Epidermal melanocyte (primary cell): Measurements from ENCODE around the gene CETP.
A peak's percentile ranks its signal among the peaks of the same experiment; 100 is the strongest.

Experiments
- DNase-seq: peaks from one replicate; pipeline ENCODE4 v3.0.0; 2011; ENCODE audit warnings: low spot score; ENCODE audit not compliant: insufficient read length

The CETP gene

GRCh38 chr16:56961851-56962281, at the start of gene CETP:
Gene CETP (plus strand): TSS chr16:56961950. CDS start chr16:56961980, 30 bp downstream.
- DNase-seq = no peak

- no peak for DNase-seq
These were observed 48.7 kb upstream of the CETP start for GRCh38 chr16:56912746-56913708.

DNA sequence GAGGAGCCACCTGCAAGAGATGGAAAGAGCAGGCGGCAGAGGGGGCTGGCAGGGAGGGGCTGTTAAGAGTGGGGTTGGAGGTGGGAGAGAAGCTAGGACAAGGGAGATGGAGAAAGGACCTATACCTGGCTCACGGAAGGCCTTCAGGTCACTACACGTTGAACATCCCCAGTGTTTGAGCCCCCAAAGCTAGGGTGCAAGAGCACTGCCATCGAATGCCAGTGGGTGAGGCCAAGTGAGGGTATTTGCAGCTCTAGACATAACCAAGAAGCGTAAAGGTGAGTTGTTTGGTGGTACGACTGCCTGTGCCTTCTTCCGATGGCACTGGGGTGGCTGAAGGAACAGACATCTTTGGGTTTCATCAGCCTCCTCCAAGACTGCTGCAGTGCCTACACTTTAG, 46.9 kb upstream of the CETP start:
- no peak for DNase-seq

DNA sequence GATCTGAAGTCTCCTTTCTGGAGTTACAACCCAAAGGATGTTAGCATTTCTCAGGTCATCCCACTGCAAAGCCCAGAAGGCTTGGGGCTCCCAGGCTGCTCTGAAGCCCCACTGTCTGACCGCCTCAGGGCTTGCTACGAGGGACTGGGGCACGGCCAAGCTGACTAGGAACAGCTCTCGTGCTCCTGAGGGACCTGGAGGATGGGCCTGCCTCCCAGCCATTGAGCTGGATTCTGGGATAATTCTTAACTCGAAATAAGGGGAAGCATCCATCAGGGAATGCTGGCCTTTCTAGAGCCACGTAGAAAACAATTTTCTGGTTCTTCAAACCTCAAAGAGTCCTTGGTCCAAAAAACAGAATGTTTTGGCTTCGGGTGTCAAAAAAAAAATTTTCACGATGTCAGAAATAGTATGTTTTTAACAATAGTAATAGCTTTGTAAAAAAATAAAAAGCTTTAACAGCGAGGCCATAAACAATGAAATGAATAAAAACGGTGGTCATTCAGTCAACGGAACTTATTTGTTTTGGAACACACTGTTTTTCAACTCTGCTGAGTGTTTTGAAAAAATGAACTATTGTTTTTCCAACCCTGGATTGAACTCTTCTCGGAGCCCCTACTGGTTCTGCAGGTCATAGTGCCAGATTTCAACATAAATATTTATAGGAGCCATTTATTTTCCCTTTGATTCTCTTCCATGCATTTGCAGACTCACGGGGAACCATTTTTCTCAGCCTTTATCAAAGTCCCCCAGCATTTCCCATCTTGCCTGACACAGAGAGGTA, 46.2 kb upstream of the CETP start:
- DNase-seq = no peak

GRCh38 chr16:56916571-56917403, 45.0 kb upstream of the CETP start:
- DNase-seq = no peak

- no peak for DNase-seq
These were observed 43.2 kb upstream of the CETP start for GRCh38 chr16:56918467-56919012.

- DNase-seq = no peak
These were observed 42.5 kb upstream of the CETP start for GRCh38 chr16:56919099-56919800.

GRCh38 chr16:56921571-56921970, 40.2 kb upstream of the CETP start:
- DNase-seq = no peak

- no peak for DNase-seq
These were observed 38.2 kb upstream of the CETP start for GRCh38 chr16:56923481-56924091.

- no peak for DNase-seq
These were observed 34.3 kb upstream of the CETP start for GRCh38 chr16:56927471-56927870.

DNA sequence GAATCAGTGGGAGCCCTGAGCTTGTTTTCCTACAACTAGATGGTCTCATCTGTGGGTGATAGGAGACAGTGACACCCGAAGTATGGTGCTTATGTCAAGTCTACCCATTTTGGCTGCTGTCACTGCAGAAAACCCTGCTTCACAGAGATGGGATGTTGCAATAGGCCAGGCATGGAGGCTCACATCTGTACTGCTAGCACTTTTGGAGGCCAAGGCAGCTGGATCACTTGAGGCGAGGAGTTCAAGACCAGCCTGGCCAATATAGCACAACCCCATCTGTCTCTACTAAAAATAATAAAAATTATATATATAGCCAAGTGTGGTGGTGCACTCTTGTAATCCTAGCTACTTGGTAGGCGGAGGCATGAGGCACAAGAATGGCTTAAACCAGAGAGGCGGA, 32.1 kb upstream of the CETP start:
- no peak for DNase-seq

- no peak for DNase-seq
These were observed 31.1 kb upstream of the CETP start for GRCh38 chr16:56930486-56931270.

- no peak for DNase-seq
These were observed 30.4 kb upstream of the CETP start for GRCh38 chr16:56931271-56931891.

DNA sequence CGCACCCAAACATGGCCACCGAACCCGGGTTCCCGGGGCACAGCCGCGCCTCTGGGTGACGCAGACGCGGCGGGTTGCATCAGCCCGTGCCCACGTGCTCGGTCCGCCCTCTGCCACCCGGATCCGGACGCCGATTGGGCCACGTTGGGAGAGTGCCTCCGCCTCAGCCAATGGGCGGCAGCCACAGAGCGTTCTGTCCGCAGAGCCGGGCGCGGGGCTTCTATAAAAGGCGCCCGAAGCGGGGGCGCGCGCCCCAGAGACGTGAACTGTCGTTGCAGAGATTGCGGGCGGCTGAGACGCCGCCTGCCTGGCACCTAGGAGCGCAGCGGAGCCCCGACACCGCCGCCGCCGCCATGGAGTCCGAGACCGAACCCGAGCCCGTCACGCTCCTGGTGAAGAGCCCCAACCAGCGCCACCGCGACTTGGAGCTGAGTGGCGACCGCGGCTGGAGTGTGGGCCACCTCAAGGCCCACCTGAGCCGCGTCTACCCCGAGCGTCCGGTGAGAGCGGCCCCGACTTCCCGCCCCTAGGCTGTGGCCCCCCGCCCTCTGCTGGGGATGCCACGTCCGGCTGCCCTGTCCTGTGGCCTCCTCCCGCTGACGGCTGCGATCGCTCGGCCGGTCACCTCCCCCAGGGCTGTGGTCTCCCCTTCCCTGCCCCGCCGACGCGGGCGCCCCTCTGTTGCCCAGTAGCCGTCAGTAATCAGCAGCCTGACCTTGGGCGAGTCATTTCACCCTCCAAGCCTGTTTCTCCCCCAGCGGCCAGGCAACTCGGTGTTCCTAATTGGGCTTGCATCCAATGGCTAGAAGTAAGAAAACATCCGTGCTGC, 29.6 kb upstream of the CETP start, which contains the start of gene HERPUD1:
TSS of gene HERPUD1 (plus strand) at position 251 of the 829 bp plus-strand sequence. CDS start at position 354, 103 bp downstream.
- peak; percentile 97 for DNase-seq

DNA sequence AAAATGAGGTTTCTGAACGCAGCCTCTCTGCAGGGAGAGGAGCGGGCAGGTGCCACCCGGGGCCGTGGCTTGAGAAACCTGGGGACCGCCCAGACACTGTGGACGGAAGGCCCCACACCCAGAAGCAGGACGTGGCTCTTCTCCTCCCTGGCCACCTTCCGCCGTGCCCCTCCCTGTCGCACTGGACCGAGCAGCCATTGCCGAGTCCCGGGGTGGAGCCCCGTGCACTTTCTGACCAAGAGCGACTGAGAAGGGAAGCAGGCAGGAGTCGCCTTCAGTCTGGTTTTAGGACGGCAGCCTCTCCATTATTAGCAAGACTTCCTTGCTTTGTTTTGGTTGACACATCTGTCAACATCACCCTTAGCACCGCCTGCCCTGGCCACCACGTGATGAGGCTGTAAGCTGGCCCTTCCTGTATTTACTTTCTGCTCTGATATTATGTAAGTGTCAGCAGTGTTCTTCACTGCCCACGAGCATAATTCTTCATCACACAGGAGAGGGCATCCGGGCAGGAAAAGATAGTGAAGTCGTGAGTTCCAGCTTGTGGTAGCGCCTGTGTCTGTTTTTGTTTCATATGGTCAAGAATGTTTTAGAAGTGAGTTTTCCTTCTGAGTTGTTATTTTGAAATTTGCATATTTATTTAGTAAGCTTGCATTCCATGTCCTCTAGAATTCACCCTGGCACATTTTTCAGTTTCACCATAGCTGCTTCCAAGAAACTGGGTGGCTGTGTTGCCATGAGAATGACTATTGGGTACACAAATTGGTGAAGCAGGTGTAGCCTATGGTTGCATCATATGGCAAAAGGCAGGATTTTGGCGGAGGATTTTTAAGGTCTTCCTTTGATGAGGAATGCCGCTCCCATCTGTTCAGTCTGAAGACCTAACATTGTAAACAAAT, 28.8 kb upstream of the CETP start:
- DNase-seq = peak; percentile 62

DNA sequence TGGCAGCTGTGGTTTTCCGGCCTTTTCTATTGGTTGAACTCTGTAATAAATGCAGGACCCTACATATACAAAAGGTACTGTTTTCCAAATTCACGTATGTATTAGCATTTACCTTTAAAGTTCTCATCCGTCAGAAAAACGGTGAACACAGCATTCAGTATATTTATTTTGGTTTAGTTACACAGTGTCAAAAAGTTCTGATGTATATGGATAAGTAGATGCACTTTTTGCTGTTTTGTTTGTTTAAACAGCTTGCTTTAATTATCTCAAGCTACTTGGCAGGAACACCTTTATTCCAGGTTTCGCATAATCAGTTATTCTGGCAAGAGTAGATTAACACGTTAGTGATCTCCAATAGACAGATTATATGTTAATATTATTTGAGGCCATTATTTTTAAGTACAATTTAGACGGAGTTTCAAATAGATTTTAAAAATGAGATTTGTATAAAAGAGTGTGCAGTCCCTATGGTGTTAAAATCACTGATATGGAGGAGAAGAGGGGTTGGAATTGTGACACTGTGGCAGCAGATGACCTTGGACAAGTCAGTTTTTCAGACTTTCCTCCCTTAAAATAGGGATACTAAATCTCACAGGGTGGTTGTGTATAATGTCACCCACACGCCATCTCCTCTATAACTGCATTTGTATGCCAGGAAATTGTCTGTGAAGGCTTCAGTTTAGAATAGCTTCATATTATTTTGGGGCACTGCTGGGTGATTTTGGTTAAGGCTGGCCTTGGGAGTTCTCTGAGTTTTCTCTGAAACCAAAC, 27.7 kb upstream of the CETP start:
- no peak for DNase-seq
